Neural crest cell (in vitro differentiated cells): ENCODE measurements around the gene TTR. TPM values are rescaled to one million over a fixed set of nuclear protein-coding genes. Genes with fewer than 3 reads are reported as not detected.

Experiments
- DNase-seq: peaks from one replicate; pipeline ENCODE4 v3.0.0; 2021; ENCODE audit warnings: low read depth, mixed read lengths, low spot score
- H3K27ac Mint-ChIP-seq: one replicate; pipeline ENCODE4 v1.8.0; 2021; ENCODE audit warnings: mild to moderate bottlenecking, mixed read lengths; ENCODE audit not compliant: unreplicated experiment
- H3K27me3 Mint-ChIP-seq: 2 replicates; pipeline ENCODE4 v1.8.0; 2021; ENCODE audit warnings: low read depth, mild to moderate bottlenecking, mixed read lengths
- H3K36me3 Mint-ChIP-seq: 2 replicates; pipeline ENCODE4 v1.8.0; 2021; ENCODE audit warnings: low read depth, mild to moderate bottlenecking, mixed read lengths
- H3K4me1 Mint-ChIP-seq: 2 replicates; pipeline ENCODE4 v1.8.0; 2021; ENCODE audit warnings: mixed read lengths
- H3K4me3 Mint-ChIP-seq: one replicate; pipeline ENCODE4 v1.8.0; 2021; ENCODE audit warnings: mild to moderate bottlenecking, mixed read lengths
- H3K9me3 Mint-ChIP-seq: 2 replicates; pipeline ENCODE4 v1.8.0; 2021; ENCODE audit warnings: mixed read lengths
- total RNA-seq: library from RNA; stranded (reverse); gene quantifications from 2 replicates; pipeline ENCODE4 v1.2.1, GENCODE V29; 2021
- TF ChIP-seq, protein P1 (sequence below): fragments of 200-600 bp; sonication (generic); conservative IDR thresholded peaks from 2 replicates; pipeline ENCODE4 v1.5.0; 2021; ENCODE audit warnings: antibody characterized with exemption, mild to moderate bottlenecking

TTR gene
- total RNA-seq, 1 donor from 2014 or later = not detected

DNA sequence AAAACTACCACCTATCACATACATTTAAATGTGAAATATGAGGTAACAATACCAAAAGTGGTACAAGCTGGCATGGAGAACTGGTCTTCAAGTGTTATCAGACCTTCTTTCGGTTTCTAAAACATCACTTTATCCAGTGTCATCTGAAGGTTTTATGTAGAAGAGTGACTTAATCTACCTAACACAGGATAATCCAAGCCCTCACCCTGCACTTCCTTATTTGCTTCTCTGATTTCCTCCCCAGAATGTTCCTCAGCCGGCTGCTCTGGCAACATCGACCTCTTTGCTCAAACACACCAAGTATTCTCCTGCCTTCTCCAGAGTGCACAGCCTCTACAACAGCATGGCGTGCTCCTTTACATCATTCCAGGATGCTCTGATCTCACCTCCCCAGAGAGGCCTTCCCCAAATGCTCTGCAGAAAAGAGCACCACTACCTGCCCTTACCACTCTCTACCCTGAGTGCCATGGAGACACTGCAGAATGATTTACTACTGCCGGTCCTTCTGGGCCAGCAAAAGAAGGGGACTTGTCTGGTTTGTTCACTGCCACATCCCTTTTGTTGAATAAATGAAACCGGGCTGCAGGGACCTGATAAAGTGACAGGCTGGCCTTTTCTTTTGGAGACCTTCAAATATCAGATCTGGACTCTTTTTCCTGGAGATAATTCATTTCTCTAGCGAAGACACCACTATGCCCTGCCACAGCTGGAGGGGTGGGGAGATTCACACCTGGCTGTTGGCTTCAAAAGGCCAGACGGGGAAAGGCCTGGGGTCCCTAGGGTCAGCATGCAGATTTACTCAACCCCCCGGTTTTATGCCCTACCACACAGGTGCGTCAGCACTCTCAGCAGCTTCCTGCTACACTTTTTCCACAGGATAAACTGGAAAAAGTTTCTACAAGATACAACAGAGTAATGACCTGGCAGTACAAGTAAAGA lies 42.0 kb downstream of the TTR start:
- TF ChIP-seq, protein P1, sequence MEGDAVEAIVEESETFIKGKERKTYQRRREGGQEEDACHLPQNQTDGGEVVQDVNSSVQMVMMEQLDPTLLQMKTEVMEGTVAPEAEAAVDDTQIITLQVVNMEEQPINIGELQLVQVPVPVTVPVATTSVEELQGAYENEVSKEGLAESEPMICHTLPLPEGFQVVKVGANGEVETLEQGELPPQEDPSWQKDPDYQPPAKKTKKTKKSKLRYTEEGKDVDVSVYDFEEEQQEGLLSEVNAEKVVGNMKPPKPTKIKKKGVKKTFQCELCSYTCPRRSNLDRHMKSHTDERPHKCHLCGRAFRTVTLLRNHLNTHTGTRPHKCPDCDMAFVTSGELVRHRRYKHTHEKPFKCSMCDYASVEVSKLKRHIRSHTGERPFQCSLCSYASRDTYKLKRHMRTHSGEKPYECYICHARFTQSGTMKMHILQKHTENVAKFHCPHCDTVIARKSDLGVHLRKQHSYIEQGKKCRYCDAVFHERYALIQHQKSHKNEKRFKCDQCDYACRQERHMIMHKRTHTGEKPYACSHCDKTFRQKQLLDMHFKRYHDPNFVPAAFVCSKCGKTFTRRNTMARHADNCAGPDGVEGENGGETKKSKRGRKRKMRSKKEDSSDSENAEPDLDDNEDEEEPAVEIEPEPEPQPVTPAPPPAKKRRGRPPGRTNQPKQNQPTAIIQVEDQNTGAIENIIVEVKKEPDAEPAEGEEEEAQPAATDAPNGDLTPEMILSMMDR = no peak
- peaks cover 46% of the 10 kb centered on the region for H3K36me3 Mint-ChIP-seq
- H3K4me1 Mint-ChIP-seq = no peaks in the 10 kb centered on the region
- no peak for DNase-seq
- H3K9me3 Mint-ChIP-seq = peaks cover 6% of the 10 kb centered on the region
- no peak overlapping the region for H3K27ac Mint-ChIP-seq
- no peak overlapping the region for H3K4me3 Mint-ChIP-seq
- no peaks in the 10 kb centered on the region for H3K27me3 Mint-ChIP-seq

DNA sequence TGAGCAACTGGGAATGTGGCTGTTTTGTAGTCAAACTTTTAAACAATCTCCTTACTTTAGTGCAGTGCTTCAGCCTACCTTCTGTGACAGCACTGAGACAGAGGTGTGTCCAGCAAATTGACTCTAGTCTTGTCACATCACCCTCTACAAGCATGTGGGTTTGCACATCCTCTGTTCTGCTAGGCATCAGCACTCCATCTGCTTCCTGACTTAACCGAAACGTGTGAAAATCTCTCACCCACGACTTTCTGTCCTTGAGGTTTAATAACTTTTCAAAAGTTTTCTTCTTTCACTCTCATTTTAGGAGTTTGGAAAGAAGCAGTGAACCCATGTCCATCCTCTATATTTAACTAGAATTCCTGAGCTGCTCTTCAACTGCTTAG lies 42.6 kb downstream of the TTR start:
- Mint-ChIP-seq H3K27me3 (no peaks in the 10 kb centered on the region), H3K27ac (no peak overlapping the region), H3K36me3 (peaks cover 48% of the 10 kb centered on the region), H3K9me3 (peaks cover 6% of the 10 kb centered on the region), H3K4me1 (no peaks in the 10 kb centered on the region), H3K4me3 (no peak overlapping the region)
- DNase-seq = no peak
- TF ChIP-seq, protein P1 = no peak

DNA sequence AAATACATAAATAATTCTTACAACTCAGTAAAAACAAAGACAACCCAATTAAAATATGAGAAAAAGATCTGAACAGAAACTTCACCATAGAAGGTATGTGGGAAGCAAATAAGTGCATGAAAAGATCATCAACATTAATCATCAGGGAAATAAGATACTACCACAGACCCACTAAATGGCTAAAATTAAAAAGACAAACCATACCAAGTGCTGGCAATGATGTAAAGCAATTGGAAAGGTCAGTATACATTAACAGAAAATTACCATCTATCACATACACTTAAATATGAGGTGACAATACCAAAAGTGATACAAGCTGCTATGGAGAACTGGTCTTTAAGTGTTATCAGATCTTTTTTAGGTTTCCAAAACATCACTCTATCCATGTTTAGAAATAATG lies 44.7 kb downstream of the TTR start:
- H3K9me3 Mint-ChIP-seq = peaks cover 6% of the 10 kb centered on the region
- no peaks in the 10 kb centered on the region for H3K4me1 Mint-ChIP-seq
- H3K27me3 Mint-ChIP-seq = no peaks in the 10 kb centered on the region
- no peak overlapping the region for H3K27ac Mint-ChIP-seq
- no peak overlapping the region for H3K4me3 Mint-ChIP-seq
- DNase-seq = no peak
- H3K36me3 Mint-ChIP-seq = peaks cover 40% of the 10 kb centered on the region
- TF ChIP-seq, protein P1 = no peak

DNA sequence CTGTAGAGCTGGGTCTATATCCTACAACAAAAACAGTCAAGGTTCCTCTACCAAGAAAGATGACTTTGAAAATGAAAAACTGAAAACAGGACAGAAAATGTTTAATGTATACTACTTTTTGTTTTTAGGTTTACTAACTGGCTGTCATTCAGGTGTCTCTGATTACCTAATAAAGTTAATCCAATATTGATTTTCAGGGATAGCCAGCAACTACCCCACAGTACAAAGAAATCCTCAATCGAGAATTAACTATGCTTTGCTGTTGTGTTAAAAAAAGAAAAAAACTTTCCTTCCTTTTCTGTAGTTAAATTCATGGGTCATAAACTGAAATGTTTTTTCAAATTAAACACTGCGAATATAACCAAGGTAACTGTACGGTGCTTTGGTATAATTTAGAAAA lies 45.8 kb downstream of the TTR start:
- Mint-ChIP-seq H3K4me3 (no peak overlapping the region), H3K9me3 (peaks cover 6% of the 10 kb centered on the region), H3K4me1 (no peaks in the 10 kb centered on the region), H3K36me3 (peaks cover 43% of the 10 kb centered on the region), H3K27ac (no peak overlapping the region), H3K27me3 (no peaks in the 10 kb centered on the region)
- TF ChIP-seq, protein P1 = no peak
- no peak for DNase-seq

DNA sequence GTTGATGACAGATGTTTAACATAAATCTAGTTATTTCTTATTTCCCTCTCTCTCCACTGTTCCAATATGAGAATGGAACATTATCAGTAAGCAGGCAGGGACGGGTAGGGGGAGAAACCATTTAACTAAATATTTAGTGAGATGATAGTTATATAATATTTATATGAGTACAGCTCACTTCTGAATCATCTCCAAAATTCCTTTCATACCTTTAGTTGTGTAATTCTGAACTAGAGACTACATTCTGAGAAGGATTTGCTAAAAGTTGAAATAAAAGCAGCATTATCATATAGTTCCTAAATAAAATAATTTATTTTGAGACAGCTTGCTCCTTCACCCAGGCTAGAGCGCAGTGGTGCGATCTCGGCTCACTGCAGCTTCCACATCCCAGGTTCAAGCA lies 51.3 kb downstream of the TTR start:
- no peak for DNase-seq
- H3K9me3 Mint-ChIP-seq = peaks cover 3% of the 10 kb centered on the region
- H3K4me3 Mint-ChIP-seq = no peak overlapping the region
- peaks cover 33% of the 10 kb centered on the region for H3K4me1 Mint-ChIP-seq
- peaks cover 15% of the 10 kb centered on the region for H3K36me3 Mint-ChIP-seq
- TF ChIP-seq, protein P1 = no peak
- no peaks in the 10 kb centered on the region for H3K27me3 Mint-ChIP-seq
- H3K27ac Mint-ChIP-seq = no peak overlapping the region
